HCT116 (cell line): ENCODE results near the gene MFN1. TPM values are rescaled to one million over a fixed set of nuclear protein-coding genes. Genes with fewer than 3 reads are reported as not detected.

Experiments
- ATAC-seq: fragments of 200-7000 bp; cut with Tn5 transposase; 2 replicates; pipeline ENCODE4 v1.9.1; 2020; ENCODE audit warnings: mild to moderate bottlenecking, moderate library complexity
- BruUV-seq: library from RNA; stranded (reverse); fragments of 400-500 nt; replicated peaks from 2 replicates; lab custom pipeline; 2021; lab: Mats Ljungman, UMichigan
- CTCF ChIA-PET: fragments of 300-600 bp; sonication (Branson Sonifier 250); formaldehyde crosslinking; loops from one replicate; lab custom pipeline; 2021; ENCODE audit warnings: antibody characterized with exemption; lab: Charles Lee
- POLR2A ChIA-PET: fragments of 300-600, 350-600 bp; sonication (Branson Sonifier 250); formaldehyde crosslinking; loops from one replicate; lab custom pipeline; 2021; ENCODE audit warnings: antibody characterized with exemption; lab: Charles Lee
- RAD21 ChIA-PET, 2 experiments: fragments of 300-600 bp; sonication (Branson Sonifier 250); formaldehyde crosslinking; loops; one replicate each; lab custom pipeline; 2023; ENCODE audit warnings: low total read pairs in 2 of 2; ENCODE audit not compliant: uncharacterized antibody in 2 of 2, unreplicated experiment in 2 of 2, low non-redundant PET in 1 of 2; lab: Charles Lee
- DNase-seq: peaks from one replicate; pipeline ENCODE4 v3.0.0-alpha.2; 2010; ENCODE audit warnings: low read depth, low spot score
- H2AFZ ChIP-seq: fragments of 200-600 bp; shearing (Covaris generic), sonication (generic); 2 replicates; pipeline ENCODE4 v1.6.1; 2017; ENCODE audit warnings: low read depth, mixed run types, mixed read lengths, antibody characterized with exemption, low read length; ENCODE audit not compliant: poor library complexity, severe bottlenecking
- H3K27ac ChIP-seq: 2 replicates; pipeline ENCODE4 v1.5.1; 2012; ENCODE audit warnings: low read depth, low read length
- H3K27me3 ChIP-seq: fragments of 200-600 bp; sonication (generic); 2 replicates; pipeline ENCODE4 v1.6.1; 2016; ENCODE audit warnings: mixed run types, low read length, mixed read lengths; ENCODE audit not compliant: insufficient read depth
- H3K36me3 ChIP-seq, 2 experiments: fragments of 200-500 bp in 1 of 2; fragments of 200-600 bp in 1 of 2; sonication (Bioruptor generic) in 1 of 2; sonication (generic) in 1 of 2; 2 replicates each; pipeline versions ENCODE4 v1.5.1 to v1.6.1; 2014 to 2016; ENCODE audit warnings: low read length in 2 of 2, inconsistent platforms in 1 of 2, mixed read lengths in 1 of 2, mixed run types in 1 of 2; ENCODE audit not compliant: insufficient read depth in 2 of 2, control insufficient read depth in 1 of 2
- H3K4me1 ChIP-seq, 2 experiments: fragments of 200-600 bp in 1 of 2; sonication (generic) in 1 of 2; 2 replicates each; pipeline versions ENCODE4 v1.5.1 to v1.6.1; 2012 to 2017; ENCODE audit warnings: low read length in 2 of 2, inconsistent platforms in 1 of 2, mild to moderate bottlenecking in 1 of 2, mixed read lengths in 1 of 2, mixed run types in 1 of 2, moderate library complexity in 1 of 2; ENCODE audit not compliant: insufficient read depth in 2 of 2, control insufficient read depth in 1 of 2
- H3K4me2 ChIP-seq: fragments of 200-600 bp; sonication (generic); 2 replicates; pipeline ENCODE4 v1.6.1; 2017; ENCODE audit warnings: mixed run types, low read length, mixed read lengths
- H3K4me3 ChIP-seq, 2 experiments: fragments of 200-600 bp in 1 of 2; sonication (generic) in 1 of 2; replicated peaks in 1 of 2; 2 replicates each; pipeline ENCODE4 v1.5.1; 2011 to 2016; ENCODE audit warnings: low read length in 2 of 2, control low read depth in 1 of 2, low read depth in 1 of 2, mild to moderate bottlenecking in 1 of 2, mixed read lengths in 1 of 2, mixed run types in 1 of 2
- H3K79me2 ChIP-seq: fragments of 200-600 bp; sonication (generic); 2 replicates; pipeline ENCODE4 v1.6.1; 2017; ENCODE audit warnings: mild to moderate bottlenecking, mixed run types, low read length, moderate library complexity, mixed read lengths; ENCODE audit not compliant: insufficient read depth
- H3K9ac ChIP-seq: fragments of 200-600 bp; sonication (generic); 2 replicates; pipeline ENCODE4 v1.6.1; 2016; ENCODE audit warnings: low read length, mixed read lengths
- H3K9me2 ChIP-seq: fragments of 200-600 bp; sonication (generic), shearing (Covaris generic); 2 replicates; pipeline ENCODE4 v1.6.1; 2017; ENCODE audit warnings: mixed run types, mild to moderate bottlenecking, moderate library complexity; ENCODE audit not compliant: insufficient read depth
- H3K9me3 ChIP-seq, 2 experiments: fragments of 200-500 bp in 1 of 2; fragments of 200-600 bp in 1 of 2; sonication (Bioruptor generic) in 1 of 2; sonication (generic) in 1 of 2; 2 replicates each; pipeline ENCODE4 v1.6.1; 2014 to 2017; ENCODE audit warnings: low read length in 2 of 2, mixed read lengths in 2 of 2, inconsistent platforms in 1 of 2, low read depth in 1 of 2, mild to moderate bottlenecking in 1 of 2, mixed run types in 1 of 2, moderate library complexity in 1 of 2; ENCODE audit not compliant: control insufficient read depth in 1 of 2, insufficient read depth in 1 of 2
- H4K20me1 ChIP-seq: fragments of 200-600 bp; sonication (generic), shearing (Covaris generic); 2 replicates; pipeline ENCODE4 v1.6.1; 2017; ENCODE audit warnings: mixed run types, mild to moderate bottlenecking, moderate library complexity; ENCODE audit not compliant: insufficient read depth
- CBX3 ChIP-seq: IDR thresholded peaks from 2 replicates; pipeline ENCODE4 v1.6.1; 2012; ENCODE audit warnings: low read depth
- CEBPB ChIP-seq: IDR thresholded peaks from 2 replicates; pipeline ENCODE4 v1.6.1; 2012; ENCODE audit warnings: low read depth
- EZH2 ChIP-seq: fragments of 200-600 bp; sonication (generic); IDR thresholded peaks from 2 replicates; pipeline ENCODE4 v1.6.1; 2017; ENCODE audit warnings: antibody characterized with exemption, mixed run types
- EZH2phosphoT487 ChIP-seq: fragments of 200-600 bp; IDR thresholded peaks from 2 replicates; pipeline ENCODE4 v1.6.1; 2018; ENCODE audit warnings: antibody characterized with exemption, borderline replicate concordance
- JUND ChIP-seq: IDR thresholded peaks from 2 replicates; pipeline ENCODE4 v1.6.1; 2012
- POLR2A ChIP-seq: IDR thresholded peaks from 2 replicates; pipeline ENCODE4 v1.7.0; 2011; ENCODE audit warnings: borderline replicate concordance; ENCODE audit not compliant: insufficient read depth, insufficient read length; ENCODE audit errors: extremely low read depth
- POLR2AphosphoS5 ChIP-seq: IDR thresholded peaks from 2 replicates; pipeline ENCODE4 v1.6.1; 2011; ENCODE audit warnings: mild to moderate bottlenecking, low read depth, low read length, moderate library complexity
- RAD21 ChIP-seq: IDR thresholded peaks from 2 replicates; pipeline ENCODE4 v1.6.1; 2012; ENCODE audit warnings: low read depth, mild to moderate bottlenecking
- SIN3A ChIP-seq: IDR thresholded peaks from 2 replicates; pipeline ENCODE4 v1.6.1; 2012; ENCODE audit warnings: low read depth
- SP1 ChIP-seq: IDR thresholded peaks from 2 replicates; pipeline ENCODE4 v1.6.1; 2012; ENCODE audit warnings: low read depth
- SRF ChIP-seq: IDR thresholded peaks from 2 replicates; pipeline ENCODE4 v1.6.1; 2012; ENCODE audit warnings: low read depth
- ZFX ChIP-seq: fragments of 450-650 bp; IDR thresholded peaks from 2 replicates; pipeline ENCODE4 v1.6.1; 2017
- ZNF274 ChIP-seq: fragments of 200-500 bp; sonication (Bioruptor generic); IDR thresholded peaks from 2 replicates; pipeline ENCODE4 v1.6.1; 2014; ENCODE audit warnings: mild to moderate bottlenecking, low read depth, low read length, inconsistent platforms
- intact Hi-C: fragments of 100-400 bp; cut with micrococcal nuclease; formaldehyde crosslinking; loops from 2 replicates; pipeline ENCODE4 v1.10.0; 2022
- total RNA-seq: library from RNA; stranded (reverse); gene quantifications from one replicate; pipeline ENCODE4 v1.2.1, GENCODE V29; 2021; ENCODE audit not compliant: unreplicated experiment
- TF ChIP-seq, protein P1 (sequence below), 3 experiments: fragments of 200-600 bp in 1 of 3; sonication (generic) in 1 of 3; IDR thresholded peaks in 2 of 3; conservative IDR thresholded peaks in 1 of 3; 2 replicates each; pipeline ENCODE4 v1.5.1; 2012 to 2017; ENCODE audit warnings: low read depth in 2 of 3, low read length in 2 of 3, antibody characterized with exemption in 1 of 3, borderline replicate concordance in 1 of 3, control low read depth in 1 of 3, mild to moderate bottlenecking in 1 of 3, mixed read lengths in 1 of 3, mixed run types in 1 of 3, moderate library complexity in 1 of 3; ENCODE audit not compliant: insufficient read depth in 1 of 3
- TF ChIP-seq, protein P2 (sequence below): IDR thresholded peaks from 2 replicates; pipeline ENCODE4 v1.6.1; 2012
- TF ChIP-seq, protein P3 (sequence below): IDR thresholded peaks from 2 replicates; pipeline ENCODE4 v1.6.1; 2012; ENCODE audit warnings: low read depth

The MFN1 gene
- total RNA-seq, 1 experiment from 2014 or later = 54.6 TPM

DNA sequence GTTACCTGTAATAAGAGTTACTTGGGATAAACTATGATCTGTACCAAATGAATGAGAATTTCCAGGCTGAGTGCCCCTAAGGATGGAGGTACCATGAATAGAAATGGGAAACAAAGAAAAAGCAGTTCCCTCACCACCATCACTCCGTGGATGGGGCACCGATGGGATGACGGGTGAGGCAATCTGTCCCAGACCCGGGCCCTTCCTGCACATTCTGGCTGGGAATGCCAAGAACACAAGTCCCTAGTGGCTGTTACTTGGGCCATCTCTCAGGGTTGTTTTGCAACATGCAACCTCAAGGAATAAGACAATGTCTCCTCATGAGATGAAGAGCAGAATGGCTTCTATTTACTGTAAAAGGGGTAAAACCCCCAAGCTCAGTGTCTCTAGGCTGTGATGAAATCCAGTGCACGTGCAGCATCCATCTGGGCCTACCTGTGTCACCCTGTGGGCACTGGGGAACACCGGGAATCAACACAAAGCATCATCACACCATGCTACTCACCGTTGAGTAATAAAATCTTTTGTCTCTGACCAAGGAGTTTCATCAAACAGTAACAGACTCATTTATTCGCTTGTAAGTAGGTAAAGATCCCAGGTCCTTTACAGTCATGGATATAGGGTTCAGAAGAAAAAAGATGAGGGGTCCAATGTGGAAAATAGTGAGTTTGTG is 81.5 kb downstream of the MFN1 start (continued):
- TF ChIP-seq, protein P1, sequence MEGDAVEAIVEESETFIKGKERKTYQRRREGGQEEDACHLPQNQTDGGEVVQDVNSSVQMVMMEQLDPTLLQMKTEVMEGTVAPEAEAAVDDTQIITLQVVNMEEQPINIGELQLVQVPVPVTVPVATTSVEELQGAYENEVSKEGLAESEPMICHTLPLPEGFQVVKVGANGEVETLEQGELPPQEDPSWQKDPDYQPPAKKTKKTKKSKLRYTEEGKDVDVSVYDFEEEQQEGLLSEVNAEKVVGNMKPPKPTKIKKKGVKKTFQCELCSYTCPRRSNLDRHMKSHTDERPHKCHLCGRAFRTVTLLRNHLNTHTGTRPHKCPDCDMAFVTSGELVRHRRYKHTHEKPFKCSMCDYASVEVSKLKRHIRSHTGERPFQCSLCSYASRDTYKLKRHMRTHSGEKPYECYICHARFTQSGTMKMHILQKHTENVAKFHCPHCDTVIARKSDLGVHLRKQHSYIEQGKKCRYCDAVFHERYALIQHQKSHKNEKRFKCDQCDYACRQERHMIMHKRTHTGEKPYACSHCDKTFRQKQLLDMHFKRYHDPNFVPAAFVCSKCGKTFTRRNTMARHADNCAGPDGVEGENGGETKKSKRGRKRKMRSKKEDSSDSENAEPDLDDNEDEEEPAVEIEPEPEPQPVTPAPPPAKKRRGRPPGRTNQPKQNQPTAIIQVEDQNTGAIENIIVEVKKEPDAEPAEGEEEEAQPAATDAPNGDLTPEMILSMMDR (IDR thresholded peaks at IDR 0.05 in 2 of 3, conservative IDR thresholded peaks at IDR 0.05 in 1 of 3; ENCODE audit: borderline replicate concordance in 1 of 3, insufficient read depth in 1 of 3, low read depth in 2 of 3, low read length in 2 of 3) = no peak
- TF ChIP-seq, protein P2, sequence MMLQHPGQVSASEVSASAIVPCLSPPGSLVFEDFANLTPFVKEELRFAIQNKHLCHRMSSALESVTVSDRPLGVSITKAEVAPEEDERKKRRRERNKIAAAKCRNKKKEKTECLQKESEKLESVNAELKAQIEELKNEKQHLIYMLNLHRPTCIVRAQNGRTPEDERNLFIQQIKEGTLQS = no peak
- no peak for TF ChIP-seq POLR2AphosphoS5

DNA sequence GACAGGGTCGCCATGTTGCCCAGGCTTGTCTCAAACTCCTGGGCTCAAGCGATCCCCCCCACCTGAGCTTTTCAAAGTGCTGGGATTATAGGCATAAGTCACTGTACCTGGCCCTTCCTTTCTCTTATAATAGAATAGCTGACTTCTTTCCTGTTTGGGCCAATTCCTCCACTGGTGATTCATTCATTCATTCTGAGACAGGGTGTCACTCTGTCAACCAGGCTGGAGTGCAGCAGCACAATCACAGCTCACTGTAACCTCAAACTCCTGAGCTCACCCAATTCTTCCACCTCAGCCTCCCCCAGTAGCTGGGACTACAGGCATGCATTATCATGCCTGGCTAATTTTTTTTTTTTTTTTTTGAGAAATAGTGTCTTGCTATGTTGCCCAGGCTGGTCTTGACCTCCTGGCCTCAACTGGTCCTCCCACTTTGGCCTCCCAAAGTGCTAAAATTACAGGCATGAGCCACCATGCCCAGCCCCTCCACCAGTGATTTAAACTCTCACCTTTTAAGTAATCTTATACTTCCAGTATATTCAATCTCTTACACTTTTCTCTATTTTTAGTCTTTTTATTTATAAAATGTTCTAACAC is 82.9 kb downstream of the MFN1 start:
- Histone ChIP-seq H3K4me1 (no peaks in the 10 kb centered on the region), H3K9me3 (no peaks in the 10 kb centered on the region), H3K4me3 (no peak overlapping the region), H3K27ac (no peak overlapping the region), H3K36me3 (no peaks in the 10 kb centered on the region), H2AFZ (no peak overlapping the region), H3K27me3 (no peaks in the 10 kb centered on the region), H3K9ac (no peak overlapping the region), H3K9me2 (no peaks in the 10 kb centered on the region), H3K79me2 (no peaks in the 10 kb centered on the region), H3K4me2 (no peak overlapping the region), H4K20me1 (no peaks in the 10 kb centered on the region)
- ChIA-PET RAD21 (no interaction called here), POLR2A (no interaction called here), CTCF (no interaction called here)
- TF ChIP-seq POLR2AphosphoS5 = no peak
- no peak for TF ChIP-seq ZNF274
- no peak for TF ChIP-seq EZH2phosphoT487
- no peak for TF ChIP-seq RAD21
- no peak for TF ChIP-seq CEBPB
- TF ChIP-seq SIN3A = no peak
- no peak for TF ChIP-seq CBX3
- no peak for TF ChIP-seq POLR2A
- TF ChIP-seq JUND = no peak
- TF ChIP-seq, protein P1 (IDR thresholded peaks at IDR 0.05 in 2 of 3, conservative IDR thresholded peaks at IDR 0.05 in 1 of 3; ENCODE audit: borderline replicate concordance in 1 of 3, insufficient read depth in 1 of 3, low read depth in 2 of 3, low read length in 2 of 3) = no peak
- no peak for TF ChIP-seq EZH2
- TF ChIP-seq ZFX = no peak
- no peak for TF ChIP-seq SRF
- TF ChIP-seq, protein P3, sequence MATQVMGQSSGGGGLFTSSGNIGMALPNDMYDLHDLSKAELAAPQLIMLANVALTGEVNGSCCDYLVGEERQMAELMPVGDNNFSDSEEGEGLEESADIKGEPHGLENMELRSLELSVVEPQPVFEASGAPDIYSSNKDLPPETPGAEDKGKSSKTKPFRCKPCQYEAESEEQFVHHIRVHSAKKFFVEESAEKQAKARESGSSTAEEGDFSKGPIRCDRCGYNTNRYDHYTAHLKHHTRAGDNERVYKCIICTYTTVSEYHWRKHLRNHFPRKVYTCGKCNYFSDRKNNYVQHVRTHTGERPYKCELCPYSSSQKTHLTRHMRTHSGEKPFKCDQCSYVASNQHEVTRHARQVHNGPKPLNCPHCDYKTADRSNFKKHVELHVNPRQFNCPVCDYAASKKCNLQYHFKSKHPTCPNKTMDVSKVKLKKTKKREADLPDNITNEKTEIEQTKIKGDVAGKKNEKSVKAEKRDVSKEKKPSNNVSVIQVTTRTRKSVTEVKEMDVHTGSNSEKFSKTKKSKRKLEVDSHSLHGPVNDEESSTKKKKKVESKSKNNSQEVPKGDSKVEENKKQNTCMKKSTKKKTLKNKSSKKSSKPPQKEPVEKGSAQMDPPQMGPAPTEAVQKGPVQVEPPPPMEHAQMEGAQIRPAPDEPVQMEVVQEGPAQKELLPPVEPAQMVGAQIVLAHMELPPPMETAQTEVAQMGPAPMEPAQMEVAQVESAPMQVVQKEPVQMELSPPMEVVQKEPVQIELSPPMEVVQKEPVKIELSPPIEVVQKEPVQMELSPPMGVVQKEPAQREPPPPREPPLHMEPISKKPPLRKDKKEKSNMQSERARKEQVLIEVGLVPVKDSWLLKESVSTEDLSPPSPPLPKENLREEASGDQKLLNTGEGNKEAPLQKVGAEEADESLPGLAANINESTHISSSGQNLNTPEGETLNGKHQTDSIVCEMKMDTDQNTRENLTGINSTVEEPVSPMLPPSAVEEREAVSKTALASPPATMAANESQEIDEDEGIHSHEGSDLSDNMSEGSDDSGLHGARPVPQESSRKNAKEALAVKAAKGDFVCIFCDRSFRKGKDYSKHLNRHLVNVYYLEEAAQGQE = no peak
- no peak for TF ChIP-seq SP1
- BruUV-seq = no TSS peak
- no peak for ATAC-seq
- intact Hi-C loops = no loop called here
- no peak for DNase-seq
